Measurements from ENCODE around the gene PAPOLA.
"Not testable (repeated sequence)": the region's sequence is repeated elsewhere in the genome, so short reads cannot be mapped to it uniquely, and the experiment has no call there.

PAPOLA gene

GRCh38 chr14:96466918-96467317, 35.3 kb upstream of the PAPOLA start:
- no peak overlapping the region for H3K4me3 ChIP-seq (ENCODE audit: low read depth, low read length)
- no peak for TF ChIP-seq CTCF (IDR thresholded peaks at IDR 0.05; ENCODE audit: insufficient read depth, low read depth, low read length, missing control alignments)
- DNase-seq (ENCODE audit: low read depth), result no peak

- DNase-seq (ENCODE audit: low read depth), result no peak
- TF ChIP-seq CTCF (IDR thresholded peaks at IDR 0.05; ENCODE audit: insufficient read depth, low read depth, low read length, missing control alignments), result no peak
- H3K4me3 ChIP-seq (ENCODE audit: low read depth, low read length), result no peak overlapping the region
These were observed 31.9 kb upstream of the PAPOLA start for GRCh38 chr14:96470331-96470730.

- H3K4me3 ChIP-seq (ENCODE audit: low read depth, low read length); DNase-seq (ENCODE audit: low read depth): not testable (repeated sequence)
These were observed 31.2 kb upstream of the PAPOLA start for GRCh38 chr14:96470967-96471366.

- DNase-seq (ENCODE audit: low read depth), result no peak
- TF ChIP-seq CTCF (IDR thresholded peaks at IDR 0.05; ENCODE audit: insufficient read depth, low read depth, low read length, missing control alignments), result no peak
- H3K4me3 ChIP-seq (ENCODE audit: low read depth, low read length), result no peak overlapping the region
These were observed 24.1 kb upstream of the PAPOLA start for GRCh38 chr14:96478119-96478518.

- no peak for TF ChIP-seq CTCF (IDR thresholded peaks at IDR 0.05; ENCODE audit: insufficient read depth, low read depth, low read length, missing control alignments)
- H3K4me3 ChIP-seq (ENCODE audit: low read depth, low read length), result no peak overlapping the region
- DNase-seq (ENCODE audit: low read depth), result no peak
These were observed 22.6 kb upstream of the PAPOLA start for GRCh38 chr14:96479435-96480146.

GRCh38 chr14:96481731-96482314, 20.4 kb upstream of the PAPOLA start:
- no peak for TF ChIP-seq CTCF (IDR thresholded peaks at IDR 0.05; ENCODE audit: insufficient read depth, low read depth, low read length, missing control alignments)
- no peak for DNase-seq (ENCODE audit: low read depth)
- no peak overlapping the region for H3K4me3 ChIP-seq (ENCODE audit: low read depth, low read length)

- no peak overlapping the region for H3K4me3 ChIP-seq (ENCODE audit: low read depth, low read length)
- no peak for DNase-seq (ENCODE audit: low read depth)
- TF ChIP-seq CTCF (IDR thresholded peaks at IDR 0.05; ENCODE audit: insufficient read depth, low read depth, low read length, missing control alignments), result no peak
These were observed 19.2 kb upstream of the PAPOLA start for GRCh38 chr14:96482986-96483385.

Measured in GM12865 (cell line).